Progenitor cell of endocrine pancreas (in vitro differentiated cells): Measurements from ENCODE around the gene POLQ. TPM values are rescaled to one million over a fixed set of nuclear protein-coding genes. Genes with fewer than 3 reads are reported as not detected.
"Not testable (repeated sequence)": the region's sequence is repeated elsewhere in the genome, so short reads cannot be mapped to it uniquely, and the experiment has no call there.

Experiments
- DNase-seq: peaks from one replicate; pipeline ENCODE4 v3.0.0; 2021; ENCODE audit warnings: low spot score; ENCODE audit not compliant: unreplicated experiment
- H3K27ac Mint-ChIP-seq: 2 replicates; pipeline ENCODE4 v1.8.0; 2021; ENCODE audit warnings: mild to moderate bottlenecking, moderate library complexity, mixed read lengths
- H3K27me3 Mint-ChIP-seq: 2 replicates; pipeline ENCODE4 v1.8.0; 2021; ENCODE audit warnings: mixed read lengths
- H3K36me3 Mint-ChIP-seq: 2 replicates; pipeline ENCODE4 v1.8.0; 2022; ENCODE audit warnings: mixed read lengths; ENCODE audit not compliant: insufficient read depth
- H3K4me1 Mint-ChIP-seq: 2 replicates; pipeline ENCODE4 v1.8.0; 2021; ENCODE audit warnings: low read depth, mixed read lengths
- H3K4me3 Mint-ChIP-seq: 2 replicates; pipeline ENCODE4 v1.8.0; 2021; ENCODE audit warnings: low read depth, mild to moderate bottlenecking, moderate library complexity, mixed read lengths
- H3K9me3 Mint-ChIP-seq: 2 replicates; pipeline ENCODE4 v1.8.0; 2021; ENCODE audit warnings: low read depth, mixed read lengths
- total RNA-seq: library from RNA; stranded (reverse); gene quantifications from 2 replicates; pipeline ENCODE4 v1.2.1, GENCODE V29; 2021
- TF ChIP-seq, protein P1 (sequence below): fragments of 200-600 bp; sonication (generic); IDR thresholded peaks from one replicate; pipeline ENCODE4 v1.5.0; 2021; ENCODE audit warnings: antibody characterized with exemption, mild to moderate bottlenecking; ENCODE audit not compliant: unreplicated experiment

Gene POLQ
- total RNA-seq, 1 donor from 2014 or later: 9.9 TPM

DNA sequence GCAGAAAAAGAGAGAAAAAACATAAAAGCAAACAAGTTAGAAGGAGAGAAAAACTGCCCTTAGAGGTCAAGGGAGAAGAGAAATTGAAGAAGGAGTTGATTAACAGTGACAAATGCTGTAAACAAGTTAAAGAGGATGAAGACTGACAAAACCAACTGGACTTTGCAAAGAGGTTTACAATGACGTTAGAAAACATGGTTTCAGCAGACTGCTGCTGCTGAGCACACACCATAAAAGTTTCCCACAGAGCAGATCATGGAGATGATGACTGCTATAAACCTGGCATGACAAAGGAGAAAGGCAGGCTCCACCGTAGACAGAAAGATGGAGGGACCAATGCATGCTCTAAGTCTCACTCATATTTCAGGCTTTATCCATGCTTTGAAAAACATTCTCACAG lies 78.7 kb downstream of the POLQ start:
- H3K27ac Mint-ChIP-seq: peak overlapping the region; percentile 2
- no peak overlapping the region for H3K4me3 Mint-ChIP-seq

DNA sequence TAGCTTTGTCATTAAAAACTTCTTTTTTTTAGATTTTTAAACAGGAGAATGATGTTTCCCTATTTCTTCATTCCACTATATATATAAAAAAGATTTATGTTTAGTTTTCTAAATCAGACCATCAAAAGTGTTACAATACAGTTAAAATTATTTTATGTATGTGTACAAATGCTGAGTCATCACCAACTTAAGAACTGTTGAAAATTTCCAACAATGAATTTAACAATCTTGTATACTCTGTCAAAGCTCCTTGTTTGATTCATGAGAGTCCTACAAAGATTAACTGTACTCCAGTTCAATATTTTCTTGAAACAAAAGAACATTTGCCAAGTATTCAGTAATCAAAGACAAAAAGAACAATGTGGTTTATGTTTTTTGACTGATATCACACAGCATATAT lies 82.0 kb downstream of the POLQ start:
- peaks cover 21% of the 10 kb centered on the region for H3K36me3 Mint-ChIP-seq
- H3K27ac Mint-ChIP-seq: no peak overlapping the region
- no peak overlapping the region for H3K4me3 Mint-ChIP-seq
- DNase-seq: no peak
- H3K27me3 Mint-ChIP-seq: no peaks in the 10 kb centered on the region
- TF ChIP-seq, protein P1, sequence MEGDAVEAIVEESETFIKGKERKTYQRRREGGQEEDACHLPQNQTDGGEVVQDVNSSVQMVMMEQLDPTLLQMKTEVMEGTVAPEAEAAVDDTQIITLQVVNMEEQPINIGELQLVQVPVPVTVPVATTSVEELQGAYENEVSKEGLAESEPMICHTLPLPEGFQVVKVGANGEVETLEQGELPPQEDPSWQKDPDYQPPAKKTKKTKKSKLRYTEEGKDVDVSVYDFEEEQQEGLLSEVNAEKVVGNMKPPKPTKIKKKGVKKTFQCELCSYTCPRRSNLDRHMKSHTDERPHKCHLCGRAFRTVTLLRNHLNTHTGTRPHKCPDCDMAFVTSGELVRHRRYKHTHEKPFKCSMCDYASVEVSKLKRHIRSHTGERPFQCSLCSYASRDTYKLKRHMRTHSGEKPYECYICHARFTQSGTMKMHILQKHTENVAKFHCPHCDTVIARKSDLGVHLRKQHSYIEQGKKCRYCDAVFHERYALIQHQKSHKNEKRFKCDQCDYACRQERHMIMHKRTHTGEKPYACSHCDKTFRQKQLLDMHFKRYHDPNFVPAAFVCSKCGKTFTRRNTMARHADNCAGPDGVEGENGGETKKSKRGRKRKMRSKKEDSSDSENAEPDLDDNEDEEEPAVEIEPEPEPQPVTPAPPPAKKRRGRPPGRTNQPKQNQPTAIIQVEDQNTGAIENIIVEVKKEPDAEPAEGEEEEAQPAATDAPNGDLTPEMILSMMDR: no peak
- no peaks in the 10 kb centered on the region for H3K9me3 Mint-ChIP-seq
- H3K4me1 Mint-ChIP-seq: peaks cover 5% of the 10 kb centered on the region

More for the DNA sequence above, 78.7 kb downstream of the POLQ start:
- TF ChIP-seq, protein P1: no peak
- H3K27me3 Mint-ChIP-seq: no peaks in the 10 kb centered on the region
- no peak for DNase-seq
- H3K36me3 Mint-ChIP-seq: peaks cover 14% of the 10 kb centered on the region
- peaks cover 5% of the 10 kb centered on the region for H3K4me1 Mint-ChIP-seq
- H3K9me3 Mint-ChIP-seq: no peaks in the 10 kb centered on the region

DNA sequence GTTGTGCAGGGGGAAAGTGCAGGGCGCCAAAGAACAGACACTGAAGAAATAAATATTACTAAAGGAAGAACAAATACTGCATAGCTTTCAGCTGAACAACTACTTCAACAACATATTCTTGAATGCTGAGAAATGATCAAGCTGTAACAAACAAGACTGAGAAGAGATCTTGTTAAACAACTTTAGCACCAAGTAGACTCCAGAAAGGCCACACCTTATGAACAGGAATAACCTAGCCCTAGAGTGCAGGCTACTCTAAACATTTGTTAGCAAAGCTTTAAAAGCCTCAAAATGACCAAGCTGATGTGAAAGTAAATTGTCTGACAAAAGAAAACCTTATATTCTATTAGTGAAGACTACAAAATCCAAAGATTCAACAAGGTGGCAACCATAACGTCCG lies 83.2 kb downstream of the POLQ start:
- no peak overlapping the region for H3K27ac Mint-ChIP-seq
- peaks cover 5% of the 10 kb centered on the region for H3K4me1 Mint-ChIP-seq
- H3K36me3 Mint-ChIP-seq: peaks cover 25% of the 10 kb centered on the region
- H3K27me3 Mint-ChIP-seq: no peaks in the 10 kb centered on the region
- no peak overlapping the region for H3K4me3 Mint-ChIP-seq
- no peak for DNase-seq
- no peaks in the 10 kb centered on the region for H3K9me3 Mint-ChIP-seq
- TF ChIP-seq, protein P1: no peak

DNA sequence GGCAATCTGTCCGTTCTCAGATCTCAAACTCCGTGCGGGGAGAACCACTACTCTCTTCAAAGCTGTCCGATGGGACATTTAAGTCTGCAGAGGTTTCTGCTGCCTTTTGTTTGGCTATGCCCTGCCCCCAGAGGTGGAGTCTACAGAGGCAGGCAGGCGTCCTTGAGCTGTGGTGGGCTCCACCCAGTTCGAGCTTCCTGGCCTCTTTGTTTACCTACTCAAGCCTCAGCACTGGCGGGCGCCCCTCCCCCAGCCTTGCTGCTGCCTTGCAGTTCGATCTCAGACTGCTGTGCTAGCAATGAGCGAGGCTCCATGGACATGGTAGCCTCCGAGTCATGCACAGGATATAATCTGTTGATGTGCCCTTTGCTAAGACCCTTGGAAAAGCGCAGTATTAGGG lies 94.0 kb downstream of the POLQ start:
- not testable (repeated sequence) for DNase-seq, H3K27me3 Mint-ChIP-seq, H3K4me1 Mint-ChIP-seq, H3K9me3 Mint-ChIP-seq, H3K4me3 Mint-ChIP-seq, H3K27ac Mint-ChIP-seq
- H3K36me3 Mint-ChIP-seq: peaks cover 30% of the 10 kb centered on the region

DNA sequence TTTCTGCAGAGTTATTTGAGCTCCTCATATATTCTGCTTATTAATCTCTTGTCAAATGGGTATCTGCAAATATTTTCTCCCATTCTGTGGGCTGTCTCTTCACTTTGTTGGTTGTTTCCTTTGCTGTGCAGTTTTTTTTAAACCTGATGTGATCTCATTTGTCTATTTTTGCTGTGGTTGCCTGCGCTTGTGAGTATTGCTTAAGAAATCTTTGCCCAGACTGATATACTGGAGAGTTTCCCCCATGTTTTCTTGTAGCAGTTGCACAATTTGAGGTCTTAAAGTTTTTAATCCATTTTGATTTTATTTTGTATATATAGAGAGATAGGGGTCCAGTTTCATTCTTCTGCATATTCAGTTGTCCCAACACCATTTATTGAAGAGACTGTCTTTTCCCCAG lies 102.3 kb downstream of the POLQ start:
- Mint-ChIP-seq H3K4me3 (no peak overlapping the region), H3K36me3 (peaks cover 23% of the 10 kb centered on the region), H3K9me3 (peaks cover 8% of the 10 kb centered on the region), H3K27me3 (no peaks in the 10 kb centered on the region), H3K4me1 (no peaks in the 10 kb centered on the region), H3K27ac (no peak overlapping the region)
- no peak for DNase-seq
- TF ChIP-seq, protein P1: no peak

DNA sequence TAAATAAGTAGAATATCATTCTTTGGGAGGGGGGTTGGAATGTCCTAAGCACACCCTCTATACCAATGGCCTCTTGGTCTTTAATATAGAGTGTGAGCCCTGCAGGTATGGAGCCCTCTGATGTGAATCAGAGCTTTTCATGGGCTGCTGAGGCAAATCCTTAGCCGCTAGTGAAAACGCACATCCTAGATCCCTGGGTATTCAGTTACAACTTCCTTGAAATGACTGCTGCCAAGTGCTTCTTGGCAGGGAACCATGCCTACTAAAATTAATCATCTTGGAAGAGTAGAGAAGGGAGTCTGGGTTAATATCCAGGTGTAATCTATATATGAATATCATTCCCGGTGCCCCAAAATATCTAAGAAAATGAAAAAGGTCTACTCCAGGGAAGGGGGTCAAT lies 109.1 kb downstream of the POLQ start:
- H3K36me3 Mint-ChIP-seq: peaks cover 2% of the 10 kb centered on the region
- no peaks in the 10 kb centered on the region for H3K9me3 Mint-ChIP-seq
- TF ChIP-seq, protein P1: no peak
- H3K4me3 Mint-ChIP-seq: no peak overlapping the region
- H3K27ac Mint-ChIP-seq: no peak overlapping the region
- DNase-seq: no peak
- H3K27me3 Mint-ChIP-seq: no peaks in the 10 kb centered on the region
- H3K4me1 Mint-ChIP-seq: no peaks in the 10 kb centered on the region
